ENCODE data around the gene COL26A1.
"Not testable (repeated sequence)": the region's sequence is repeated elsewhere in the genome, so short reads cannot be mapped to it uniquely, and the experiment has no call there.

Gene COL26A1

GRCh38 chr7:101560021-101560420 lies 197.3 kb downstream of the COL26A1 start:
- H3K36me3 ChIP-seq (ENCODE audit: control insufficient read depth in 1 of 2, insufficient read depth in 2 of 2, low read length in 2 of 2) = peaks cover 7 to 12% of the 10 kb centered on the region in 2 experiments
- H3K4ac ChIP-seq (ENCODE audit: low read depth, low read length); H4K12ac ChIP-seq (ENCODE audit: low read depth, low read length); H3K27me3 ChIP-seq (ENCODE audit: insufficient read depth, low read length); H4K91ac ChIP-seq (ENCODE audit: low read depth, low read length); H2BK12ac ChIP-seq (ENCODE audit: low read length); H2BK120ac ChIP-seq (ENCODE audit: insufficient read depth, low read length, poor library complexity); H3K14ac ChIP-seq (ENCODE audit: low read length); H3K18ac ChIP-seq (ENCODE audit: low read length); H3K79me2 ChIP-seq (ENCODE audit: control insufficient read depth, insufficient read depth, low read length, poor library complexity); H3K9me3 ChIP-seq (ENCODE audit: insufficient read depth, low read depth, low read length); H2AFZ ChIP-seq (ENCODE audit: insufficient read depth, low read length, poor library complexity); H3K4me1 ChIP-seq (ENCODE audit: control insufficient read depth in 1 of 2, insufficient read depth in 2 of 2, low read length in 2 of 2); H3K4me2 ChIP-seq (ENCODE audit: low read length); H3K23ac ChIP-seq (ENCODE audit: low read length); DNase-seq; H3K9ac ChIP-seq (ENCODE audit: low read length); H2AK5ac ChIP-seq (ENCODE audit: low read length); H3K79me1 ChIP-seq (ENCODE audit: low read length); H3K27ac ChIP-seq (ENCODE audit: low read depth, low read length); H2BK5ac ChIP-seq (ENCODE audit: low read depth, low read length, poor library complexity); H3K4me3 ChIP-seq (ENCODE audit: low read depth, low read length); H4K8ac ChIP-seq (ENCODE audit: low read depth, low read length): not testable (repeated sequence)
- WGBS (ENCODE audit: extremely low coverage, insufficient coverage, insufficient read length) = no CpG with 5 or more reads among the region's 3 CpGs

- no peaks in the 10 kb centered on the region for H3K79me1 ChIP-seq (ENCODE audit: low read length)
- no peak overlapping the region for H2BK12ac ChIP-seq (ENCODE audit: low read length)
- no CpG with 5 or more reads among the region's 7 CpGs for WGBS (ENCODE audit: extremely low coverage, insufficient coverage, insufficient read length)
- no peak overlapping the region for H4K12ac ChIP-seq (ENCODE audit: low read depth, low read length)
- H2BK5ac ChIP-seq (ENCODE audit: low read depth, low read length, poor library complexity) = no peak overlapping the region
- H4K8ac ChIP-seq (ENCODE audit: low read depth, low read length) = no peak overlapping the region
- no peak overlapping the region for H3K14ac ChIP-seq (ENCODE audit: low read length)
- peaks cover 5 to 6% of the 10 kb centered on the region in 2 experiments for H3K36me3 ChIP-seq (ENCODE audit: control insufficient read depth in 1 of 2, insufficient read depth in 2 of 2, low read length in 2 of 2)
- H3K9ac ChIP-seq (ENCODE audit: low read length) = no peak overlapping the region
- H3K23ac ChIP-seq (ENCODE audit: low read length) = no peak overlapping the region
- no peak overlapping the region for H3K4me2 ChIP-seq (ENCODE audit: low read length)
- H3K4ac ChIP-seq (ENCODE audit: low read depth, low read length) = no peak overlapping the region
- no peak overlapping the region for H3K18ac ChIP-seq (ENCODE audit: low read length)
- H3K27ac ChIP-seq (ENCODE audit: low read depth, low read length) = no peak overlapping the region
- H3K4me1 ChIP-seq (ENCODE audit: control insufficient read depth in 1 of 2, insufficient read depth in 2 of 2, low read length in 2 of 2) = peaks cover 0 to 6% of the 10 kb centered on the region in 2 experiments
- H3K9me3 ChIP-seq (ENCODE audit: insufficient read depth, low read depth, low read length) = peaks cover 2% of the 10 kb centered on the region
- H2BK120ac ChIP-seq (ENCODE audit: insufficient read depth, low read length, poor library complexity) = no peak overlapping the region
- H4K91ac ChIP-seq (ENCODE audit: low read depth, low read length) = no peak overlapping the region
- no peak overlapping the region for H2AK5ac ChIP-seq (ENCODE audit: low read length)
- no peak overlapping the region for H3K4me3 ChIP-seq (ENCODE audit: low read depth, low read length)
- H3K27me3 ChIP-seq (ENCODE audit: insufficient read depth, low read length) = no peaks in the 10 kb centered on the region
- no peak for DNase-seq
- no peak overlapping the region for H2AFZ ChIP-seq (ENCODE audit: insufficient read depth, low read length, poor library complexity)
- no peaks in the 10 kb centered on the region for H3K79me2 ChIP-seq (ENCODE audit: control insufficient read depth, insufficient read depth, low read length, poor library complexity)
Observed at GRCh38 chr7:101560856-101561255, 198.2 kb downstream of the COL26A1 start.

- H3K23ac ChIP-seq (ENCODE audit: low read length); H3K79me1 ChIP-seq (ENCODE audit: low read length); H3K14ac ChIP-seq (ENCODE audit: low read length); H3K36me3 ChIP-seq (ENCODE audit: control insufficient read depth in 1 of 2, insufficient read depth in 2 of 2, low read length in 2 of 2); H3K4me2 ChIP-seq (ENCODE audit: low read length); H3K9me3 ChIP-seq (ENCODE audit: insufficient read depth, low read depth, low read length); H3K18ac ChIP-seq (ENCODE audit: low read length); H2AFZ ChIP-seq (ENCODE audit: insufficient read depth, low read length, poor library complexity); H3K4me1 ChIP-seq (ENCODE audit: control insufficient read depth in 1 of 2, insufficient read depth in 2 of 2, low read length in 2 of 2); H2BK5ac ChIP-seq (ENCODE audit: low read depth, low read length, poor library complexity); H4K8ac ChIP-seq (ENCODE audit: low read depth, low read length); H2BK12ac ChIP-seq (ENCODE audit: low read length); H3K27me3 ChIP-seq (ENCODE audit: insufficient read depth, low read length); DNase-seq; H3K4ac ChIP-seq (ENCODE audit: low read depth, low read length); H3K27ac ChIP-seq (ENCODE audit: low read depth, low read length); H2BK120ac ChIP-seq (ENCODE audit: insufficient read depth, low read length, poor library complexity); H3K79me2 ChIP-seq (ENCODE audit: control insufficient read depth, insufficient read depth, low read length, poor library complexity); H2AK5ac ChIP-seq (ENCODE audit: low read length); H4K91ac ChIP-seq (ENCODE audit: low read depth, low read length); H3K9ac ChIP-seq (ENCODE audit: low read length); H3K4me3 ChIP-seq (ENCODE audit: low read depth, low read length); H4K12ac ChIP-seq (ENCODE audit: low read depth, low read length): not testable (repeated sequence)
- no CpG with 5 or more reads among the region's 3 CpGs for WGBS (ENCODE audit: extremely low coverage, insufficient coverage, insufficient read length)
Observed at GRCh38 chr7:101561293-101561692, 198.6 kb downstream of the COL26A1 start.

- Histone ChIP-seq H4K12ac (ENCODE audit: low read depth, low read length) (no peak overlapping the region), H4K91ac (ENCODE audit: low read depth, low read length) (no peak overlapping the region), H2AK5ac (ENCODE audit: low read length) (no peak overlapping the region), H3K14ac (ENCODE audit: low read length) (no peak overlapping the region), H3K9ac (ENCODE audit: low read length) (no peak overlapping the region), H4K8ac (ENCODE audit: low read depth, low read length) (no peak overlapping the region), H3K79me1 (ENCODE audit: low read length) (no peaks in the 10 kb centered on the region), H3K27me3 (ENCODE audit: insufficient read depth, low read length) (no peaks in the 10 kb centered on the region), H2AFZ (ENCODE audit: insufficient read depth, low read length, poor library complexity) (no peak overlapping the region), H3K18ac (ENCODE audit: low read length) (no peak overlapping the region), H3K4me1 (ENCODE audit: control insufficient read depth in 1 of 2, insufficient read depth in 2 of 2, low read length in 2 of 2) (peaks cover 0 to 6% of the 10 kb centered on the region in 2 experiments), H3K27ac (ENCODE audit: low read depth, low read length) (no peak overlapping the region), H2BK12ac (ENCODE audit: low read length) (no peak overlapping the region), H3K23ac (ENCODE audit: low read length) (no peak overlapping the region), H3K4me2 (ENCODE audit: low read length) (no peak overlapping the region), H3K4ac (ENCODE audit: low read depth, low read length) (no peak overlapping the region), H2BK5ac (ENCODE audit: low read depth, low read length, poor library complexity) (no peak overlapping the region), H3K9me3 (ENCODE audit: insufficient read depth, low read depth, low read length) (peaks cover 2% of the 10 kb centered on the region), H3K4me3 (ENCODE audit: low read depth, low read length) (no peak overlapping the region), H3K79me2 (ENCODE audit: control insufficient read depth, insufficient read depth, low read length, poor library complexity) (no peaks in the 10 kb centered on the region), H3K36me3 (ENCODE audit: control insufficient read depth in 1 of 2, insufficient read depth in 2 of 2, low read length in 2 of 2) (no peaks in the 10 kb centered on the region), H2BK120ac (ENCODE audit: insufficient read depth, low read length, poor library complexity) (no peak overlapping the region)
- no CpG with 5 or more reads among the region's 15 CpGs for whole genome bisulfite sequencing (ENCODE audit: extremely low coverage, insufficient coverage, insufficient read length)
- DNase-seq = no peak
Observed at GRCh38 chr7:101562531-101563197, 200.0 kb downstream of the COL26A1 start.
